BLaER1 treated with 17β-estradiol and CSF1 and Interleukin-3, amounts not matched to agents 10 nM and 100 nM (cell line): ENCODE data around the gene DLG2.

Experiments used
- H3K27ac ChIP-seq, 11 experiments: shearing (Covaris generic); formaldehyde crosslinking; 2 replicates each; pipeline ENCODE4 v1.8.1; 2022
- H3K27me3 ChIP-seq, 11 experiments: shearing (Covaris generic); formaldehyde crosslinking; 2 replicates each; pipeline ENCODE4 v1.8.1; 2022
- H3K36me3 ChIP-seq, 11 experiments: shearing (Covaris generic); formaldehyde crosslinking; 2 replicates each; pipeline ENCODE4 v1.8.1; 2022
- H3K4me1 ChIP-seq, 10 experiments: shearing (Covaris generic); formaldehyde crosslinking; 2 replicates each; pipeline ENCODE4 v1.8.1; 2022
- H3K4me2 ChIP-seq, 11 experiments: shearing (Covaris generic); formaldehyde crosslinking; 2 replicates each; pipeline ENCODE4 v1.8.1; 2022
- H3K4me3 ChIP-seq, 10 experiments: shearing (Covaris generic); formaldehyde crosslinking; 2 replicates each; pipeline ENCODE4 v1.8.1; 2022
- H3K9ac ChIP-seq, 11 experiments: shearing (Covaris generic); formaldehyde crosslinking; 2 replicates each; pipeline ENCODE4 v1.8.1; 2022
- H3K9me3 ChIP-seq, 11 experiments: shearing (Covaris generic); formaldehyde crosslinking; replicated peaks in 1 of 11; 2 replicates each; pipeline ENCODE4 v1.8.1; 2022
- H4K20me1 ChIP-seq, 11 experiments: shearing (Covaris generic); formaldehyde crosslinking; 2 replicates each; pipeline ENCODE4 v1.8.1; 2022
- Cebpa-rat ChIP-seq, 11 experiments: shearing (Covaris generic); IDR thresholded peaks; 2 replicates each; pipeline ENCODE4 v1.8.1; 2022

Gene DLG2

GRCh38 chr11:83511646-83512045 lies 2115.5 kb downstream of the DLG2 start:
- Histone ChIP-seq H3K27me3 (no peaks in the 10 kb centered on the region), H3K36me3 (no peaks in the 10 kb centered on the region), H3K4me1 (no peaks in the 10 kb centered on the region), H4K20me1 (no peaks in the 10 kb centered on the region), H3K27ac (no peak overlapping the region), H3K4me2 (no peak overlapping the region), H3K9ac (no peak overlapping the region), H3K9me3 (no peaks in the 10 kb centered on the region), H3K4me3 (no peak overlapping the region)
- no peak for TF ChIP-seq Cebpa-rat (IDR thresholded peaks at IDR 0.05)

GRCh38 chr11:83510530-83511460 lies 2116.3 kb downstream of the DLG2 start:
- H3K4me2 ChIP-seq, result no peak overlapping the region
- no peaks in the 10 kb centered on the region for H4K20me1 ChIP-seq
- no peak for TF ChIP-seq Cebpa-rat (IDR thresholded peaks at IDR 0.05)
- no peaks in the 10 kb centered on the region for H3K9me3 ChIP-seq
- no peak overlapping the region for H3K27ac ChIP-seq
- no peak overlapping the region for H3K9ac ChIP-seq
- H3K27me3 ChIP-seq, result no peaks in the 10 kb centered on the region
- no peaks in the 10 kb centered on the region for H3K36me3 ChIP-seq
- no peaks in the 10 kb centered on the region for H3K4me1 ChIP-seq
- no peak overlapping the region for H3K4me3 ChIP-seq

GRCh38 chr11:83508804-83509203 lies 2118.3 kb downstream of the DLG2 start:
- Histone ChIP-seq H4K20me1 (no peaks in the 10 kb centered on the region), H3K9me3 (no peaks in the 10 kb centered on the region), H3K4me1 (no peaks in the 10 kb centered on the region), H3K4me2 (no peak overlapping the region), H3K27me3 (no peaks in the 10 kb centered on the region), H3K36me3 (no peaks in the 10 kb centered on the region), H3K4me3 (no peak overlapping the region), H3K9ac (no peak overlapping the region), H3K27ac (no peak overlapping the region)
- no peak for TF ChIP-seq Cebpa-rat (IDR thresholded peaks at IDR 0.05)

GRCh38 chr11:83502041-83502440 lies 2125.1 kb downstream of the DLG2 start:
- H3K27ac ChIP-seq, result no peak overlapping the region
- no peaks in the 10 kb centered on the region for H4K20me1 ChIP-seq
- no peak for TF ChIP-seq Cebpa-rat (IDR thresholded peaks at IDR 0.05)

GRCh38 chr11:83493917-83494316 lies 2133.2 kb downstream of the DLG2 start:
- TF ChIP-seq Cebpa-rat (IDR thresholded peaks at IDR 0.05), result no peak

More at GRCh38 chr11:83502041-83502440, 2125.1 kb downstream of the DLG2 start:
- H3K9me3 ChIP-seq, result no peaks in the 10 kb centered on the region
- no peaks in the 10 kb centered on the region for H3K27me3 ChIP-seq
- H3K36me3 ChIP-seq, result no peaks in the 10 kb centered on the region
- no peaks in the 10 kb centered on the region for H3K4me1 ChIP-seq
- H3K4me2 ChIP-seq, result no peak overlapping the region
- H3K4me3 ChIP-seq, result no peak overlapping the region
- H3K9ac ChIP-seq, result no peak overlapping the region

GRCh38 chr11:83493034-83493433 lies 2134.1 kb downstream of the DLG2 start:
- Histone ChIP-seq H4K20me1 (no peaks in the 10 kb centered on the region), H3K4me2 (no peak overlapping the region), H3K4me3 (no peak overlapping the region), H3K27me3 (no peaks in the 10 kb centered on the region), H3K27ac (no peak overlapping the region), H3K9ac (no peak overlapping the region), H3K9me3 (no peaks in the 10 kb centered on the region), H3K4me1 (peaks cover 0 to 4% (median 0%) of the 10 kb centered on the region in 10 experiments; a peak in 2 of 20 replicates), H3K36me3 (no peaks in the 10 kb centered on the region)
- no peak for TF ChIP-seq Cebpa-rat (IDR thresholded peaks at IDR 0.05)

More at GRCh38 chr11:83493917-83494316, 2133.2 kb downstream of the DLG2 start:
- Histone ChIP-seq H3K4me2 (no peak overlapping the region), H3K9ac (no peak overlapping the region), H3K36me3 (no peaks in the 10 kb centered on the region), H4K20me1 (no peaks in the 10 kb centered on the region), H3K9me3 (no peaks in the 10 kb centered on the region), H3K4me1 (peaks cover 0 to 4% (median 0%) of the 10 kb centered on the region in 10 experiments; a peak in 2 of 20 replicates), H3K4me3 (no peak overlapping the region), H3K27ac (no peak overlapping the region), H3K27me3 (no peaks in the 10 kb centered on the region)

- H3K4me3 ChIP-seq, result no peak overlapping the region
These were observed 2143.3 kb downstream of the DLG2 start for GRCh38 chr11:83483808-83484207.

GRCh38 chr11:83480811-83481210 lies 2146.3 kb downstream of the DLG2 start:
- Histone ChIP-seq H3K27me3 (no peaks in the 10 kb centered on the region), H3K36me3 (no peaks in the 10 kb centered on the region), H3K9me3 (no peaks in the 10 kb centered on the region), H3K9ac (no peak overlapping the region), H3K4me2 (no peak overlapping the region), H3K27ac (no peak overlapping the region), H3K4me1 (peaks cover 0 to 16% (median 0%) of the 10 kb centered on the region in 10 experiments; a peak in 5 of 20 replicates), H4K20me1 (no peaks in the 10 kb centered on the region), H3K4me3 (no peak overlapping the region)
- no peak for TF ChIP-seq Cebpa-rat (IDR thresholded peaks at IDR 0.05)

More at GRCh38 chr11:83483808-83484207, 2143.3 kb downstream of the DLG2 start:
- H3K36me3 ChIP-seq, result no peaks in the 10 kb centered on the region
- H3K4me1 ChIP-seq, result peaks cover 0 to 7% (median 0%) of the 10 kb centered on the region in 10 experiments; a peak in 3 of 20 replicates
- no peaks in the 10 kb centered on the region for H3K27me3 ChIP-seq
- H3K4me2 ChIP-seq, result no peak overlapping the region
- TF ChIP-seq Cebpa-rat (IDR thresholded peaks at IDR 0.05), result no peak
- H3K9me3 ChIP-seq, result no peaks in the 10 kb centered on the region
- no peaks in the 10 kb centered on the region for H4K20me1 ChIP-seq
- H3K27ac ChIP-seq, result no peak overlapping the region
- no peak overlapping the region for H3K9ac ChIP-seq

- H3K4me2 ChIP-seq, result no peak overlapping the region
These were observed 2146.9 kb downstream of the DLG2 start for GRCh38 chr11:83480251-83480650.

More at GRCh38 chr11:83480251-83480650, 2146.9 kb downstream of the DLG2 start:
- H3K36me3 ChIP-seq, result no peaks in the 10 kb centered on the region
- peaks cover 0 to 16% (median 0%) of the 10 kb centered on the region in 10 experiments; a peak in 5 of 20 replicates for H3K4me1 ChIP-seq
- no peak overlapping the region for H3K4me3 ChIP-seq
- H3K27ac ChIP-seq, result no peak overlapping the region
- TF ChIP-seq Cebpa-rat (IDR thresholded peaks at IDR 0.05), result no peak
- no peaks in the 10 kb centered on the region for H4K20me1 ChIP-seq
- no peaks in the 10 kb centered on the region for H3K9me3 ChIP-seq
- no peaks in the 10 kb centered on the region for H3K27me3 ChIP-seq
- H3K9ac ChIP-seq, result no peak overlapping the region
